Kidney (tissue), 14 donors: ENCODE data around the gene GTF2F1. TPM values are rescaled to one million over a fixed set of nuclear protein-coding genes. Genes with fewer than 3 reads are reported as not detected.

Experiments used
- DNase-seq, 5 donors: peaks; one replicate each; pipeline ENCODE4 v3.0.0-alpha.2; 2013 to 2020
- FAIRE-seq: peaks from 2 replicates; lab custom pipeline; 2012; peaks lifted over from hg19 to GRCh38; lab: Jason Lieb, UNC
- H3K27ac ChIP-seq, 2 donors: one replicate each; pipeline ENCODE4 v1.7.0; 2013; ENCODE audit warnings: low read depth in 2 of 2, low read length in 2 of 2, inconsistent platforms in 1 of 2
- H3K27me3 ChIP-seq: one replicate; pipeline ENCODE4 v1.7.1; 2013; ENCODE audit warnings: low read length, inconsistent platforms; ENCODE audit not compliant: control insufficient read depth, insufficient read depth
- H3K36me3 ChIP-seq, 3 donors: one replicate each; pipeline versions ENCODE4 v1.7.0 to v1.7.1; 2013; ENCODE audit warnings: low read length in 3 of 3, control low read depth in 1 of 3, inconsistent platforms in 1 of 3; ENCODE audit not compliant: insufficient read depth in 3 of 3, control insufficient read depth in 2 of 3
- H3K4me1 ChIP-seq, 3 donors: one replicate each; pipeline versions ENCODE4 v1.7.0 to v1.7.1; 2013; ENCODE audit warnings: low read length in 3 of 3, inconsistent platforms in 1 of 3, low read depth in 1 of 3; ENCODE audit not compliant: control insufficient read depth in 2 of 3, insufficient read depth in 2 of 3
- H3K4me3 ChIP-seq, 3 donors: one replicate each; pipeline versions ENCODE4 v1.7.0 to v1.8.1; 2013; ENCODE audit warnings: low read length in 3 of 3, control low read depth in 1 of 3, inconsistent platforms in 1 of 3
- H3K9ac ChIP-seq, 3 donors: one replicate each; pipeline versions ENCODE4 v1.7.0 to v1.7.1; 2013; ENCODE audit warnings: low read length in 3 of 3, control low read depth in 1 of 3, inconsistent platforms in 1 of 3
- H3K9me3 ChIP-seq, 3 donors: one replicate each; pipeline versions ENCODE4 v1.7.0 to v1.7.1; 2013; ENCODE audit warnings: low read length in 3 of 3, control low read depth in 1 of 3, inconsistent platforms in 1 of 3; ENCODE audit not compliant: control insufficient read depth in 2 of 3, insufficient read depth in 1 of 3
- CTCF ChIP-seq: IDR thresholded peaks from 3 replicates; pipeline ENCODE4 v1.5.1; 2012; ENCODE audit warnings: mild to moderate bottlenecking, moderate library complexity, borderline replicate concordance; ENCODE audit not compliant: insufficient read depth; ENCODE audit errors: extremely low read depth
- intact Hi-C: fragments of 100-400 bp; cut with DNase I; formaldehyde crosslinking; loops from one replicate; pipeline ENCODE4 v1.11.1; 2022
- polyA plus RNA-seq: library from polyadenylated mRNA; stranded (reverse); fragments of 350-450 nt; fragmentation: Illumina TruSeq; extraction: RNeasy Lipid Tissue Mini Kit (QIAGEN cat#74804); gene quantifications from one replicate; pipeline ENCODE4 v1.2.3, GENCODE V29; 2014; ENCODE audit warnings: low read depth, low replicate concordance; ENCODE audit not compliant: insufficient read depth
- total RNA-seq: library from RNA; stranded (reverse); fragmentation: NEBNext Ultra II Directional; extraction: Animal tissue kit (Norgen Biotek cat#: 25700); gene quantifications from one replicate; pipeline ENCODE4 v1.2.1, GENCODE V29; 2021
- donor health status: control.
- donor health status: control.
- donor health status: control.
- donor health status: control.
- donor health status: control.
- donor health status: DM: yes; HTN: yes; CAD: no.
- donor health status: Normal renal cell carcinoma (clear cell type).

Gene GTF2F1
- total and polyA plus RNA-seq, 2 donors from 2014 or later: 44.1 to 61.7 TPM

GRCh38 chr19:6396305-6396704 is 3.3 kb upstream of the GTF2F1 start:
- intact Hi-C loops: no loop called here
- FAIRE-seq (no peak), DNase-seq (no peak)
- H3K4me3 ChIP-seq: no peak overlapping the region
- no peaks in the 10 kb centered on the region for H3K27me3 ChIP-seq
- H3K27ac ChIP-seq: no peak overlapping the region
- no peaks in the 10 kb centered on the region for H3K9me3 ChIP-seq
- H3K4me1 ChIP-seq: peaks cover 0 to 16% (median 13%) of the 10 kb centered on the region in 3 donors
- no peak for TF ChIP-seq CTCF
- no peak overlapping the region for H3K9ac ChIP-seq
- H3K36me3 ChIP-seq: peaks cover 0 to 3% (median 0%) of the 10 kb centered on the region in 3 donors

- intact Hi-C loops: no loop called here
- H3K9ac ChIP-seq: no peak overlapping the region
- DNase-seq (no peak), FAIRE-seq (no peak)
- no peak overlapping the region for H3K4me3 ChIP-seq
- H3K4me1 ChIP-seq: peaks cover 0 to 16% (median 14%) of the 10 kb centered on the region in 3 donors
- no peaks in the 10 kb centered on the region for H3K27me3 ChIP-seq
- peaks cover 0 to 7% (median 1%) of the 10 kb centered on the region in 3 donors for H3K36me3 ChIP-seq
- no peak overlapping the region for H3K27ac ChIP-seq
- TF ChIP-seq CTCF: no peak
- no peaks in the 10 kb centered on the region for H3K9me3 ChIP-seq
Observed at GRCh38 chr19:6394831-6395230, 1.9 kb upstream of the GTF2F1 start.

GRCh38 chr19:6393983-6394412 is 1.0 kb upstream of the GTF2F1 start:
- peak overlapping the region; percentile 90 to 97 (median 95) for H3K4me3 ChIP-seq
- peaks cover 0 to 16% (median 14%) of the 10 kb centered on the region in 3 donors for H3K4me1 ChIP-seq
- DNase-seq: no peak
- peak overlapping the region; percentile 96 to 97 for H3K27ac ChIP-seq
- no peaks in the 10 kb centered on the region for H3K9me3 ChIP-seq
- no peak for FAIRE-seq
- intact Hi-C loops: no loop called here
- H3K36me3 ChIP-seq: peaks cover 0 to 13% (median 6%) of the 10 kb centered on the region in 3 donors
- TF ChIP-seq CTCF: no peak
- peak overlapping the region; percentile 15 to 96 (median 18) for H3K9ac ChIP-seq
- no peaks in the 10 kb centered on the region for H3K27me3 ChIP-seq
